CD4-positive, alpha-beta T cell treated with Interleukin-6 for 4 hours (primary cell): ENCODE measurements around the gene ESRRA.

ENCODE experiments used
- DNase-seq: peaks from one replicate; pipeline ENCODE4 v3.0.0-alpha.2; 2020; ENCODE audit warnings: mixed read lengths

Gene ESRRA

GRCh38 chr11:64334764-64335735, 29.7 kb downstream of the ESRRA start:
- DNase-seq = no peak

GRCh38 chr11:64337538-64338249, 32.4 kb downstream of the ESRRA start:
- no peak for DNase-seq

GRCh38 chr11:64338716-64339115, 33.4 kb downstream of the ESRRA start:
- DNase-seq = no peak

GRCh38 chr11:64339286-64339685, 34.0 kb downstream of the ESRRA start:
- DNase-seq = no peak

- DNase-seq = peak; percentile 92
Observed at GRCh38 chr11:64339754-64340408, 34.6 kb downstream of the ESRRA start, which contains the start of gene CCDC88B. TSS of gene CCDC88B (plus strand) at chr11:64340204. CDS start at chr11:64340267, 63 bp downstream.

GRCh38 chr11:64340671-64341335, 35.5 kb downstream of the ESRRA start:
- peak; percentile 75 for DNase-seq

GRCh38 chr11:64341429-64341828, 36.1 kb downstream of the ESRRA start:
- no peak for DNase-seq

- peak; percentile 88 for DNase-seq
Observed at GRCh38 chr11:64341851-64342791, 36.8 kb downstream of the ESRRA start.

GRCh38 chr11:64342869-64343745, 37.8 kb downstream of the ESRRA start:
- no peak for DNase-seq

- no peak for DNase-seq
Observed at GRCh38 chr11:64343767-64344559, 38.6 kb downstream of the ESRRA start.

- DNase-seq = no peak
Observed at GRCh38 chr11:64344787-64345186, 39.5 kb downstream of the ESRRA start.

GRCh38 chr11:64347193-64347867, 42.0 kb downstream of the ESRRA start:
- no peak for DNase-seq

- DNase-seq = no peak
Observed at GRCh38 chr11:64348383-64349024, 43.2 kb downstream of the ESRRA start.

- no peak for DNase-seq
Observed at GRCh38 chr11:64349025-64349387, 43.7 kb downstream of the ESRRA start.

- no peak for DNase-seq
Observed at GRCh38 chr11:64349404-64349803, 44.1 kb downstream of the ESRRA start.

- no peak for DNase-seq
Observed at GRCh38 chr11:64351136-64351631, 45.9 kb downstream of the ESRRA start.

- no peak for DNase-seq
Observed at GRCh38 chr11:64352099-64352994, 47.0 kb downstream of the ESRRA start.
